Measurements from ENCODE around the gene PLPP3.

PLPP3 gene

DNA sequence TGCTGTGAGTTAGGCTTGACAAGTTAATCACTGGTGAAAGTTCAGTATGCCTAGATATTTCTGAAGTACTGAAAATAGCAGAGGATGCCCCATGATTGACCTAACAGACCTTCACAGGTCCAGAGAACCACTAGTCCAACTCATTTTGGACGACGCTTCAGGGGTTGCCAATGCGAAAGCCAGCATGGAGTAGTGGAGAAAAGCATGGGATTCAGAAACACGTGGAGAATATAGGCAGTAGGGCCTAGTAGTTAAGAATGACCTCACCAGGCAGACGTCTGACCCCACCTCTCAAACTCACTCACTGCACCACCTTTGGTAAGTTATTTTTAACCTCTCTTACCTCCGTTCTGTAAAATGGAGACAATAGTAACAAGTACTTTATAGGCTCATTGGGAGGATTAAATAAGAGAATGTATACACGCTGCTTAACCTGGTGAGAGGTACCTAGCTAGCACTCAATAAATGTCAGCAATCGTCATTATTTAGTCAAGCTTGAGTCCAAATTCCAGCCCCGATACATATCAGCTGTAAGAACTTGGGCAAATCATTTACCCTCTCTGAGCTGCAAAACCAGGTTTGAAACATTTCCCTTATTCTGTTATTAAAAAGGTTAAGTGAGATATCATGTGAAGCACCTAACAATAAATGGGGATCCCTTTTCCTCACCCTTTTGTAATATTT, 13.2 kb downstream of the PLPP3 start:
- TF ChIP-seq TAF1 (IDR thresholded peaks at IDR 0.05; ENCODE audit: borderline replicate concordance, insufficient read depth, low read length) (no peak), POLR2AphosphoS5 (IDR thresholded peaks at IDR 0.05; ENCODE audit: low read depth, low read length) (no peak), FOXP2 (optimal IDR thresholded peaks at IDR 0.05; ENCODE audit: borderline replicate concordance, extremely low read depth, extremely low read length, insufficient read depth) (no peak), SIN3A (IDR thresholded peaks at IDR 0.05; ENCODE audit: borderline replicate concordance, insufficient read depth, low read length) (no peak)
- TF ChIP-seq, protein P1, sequence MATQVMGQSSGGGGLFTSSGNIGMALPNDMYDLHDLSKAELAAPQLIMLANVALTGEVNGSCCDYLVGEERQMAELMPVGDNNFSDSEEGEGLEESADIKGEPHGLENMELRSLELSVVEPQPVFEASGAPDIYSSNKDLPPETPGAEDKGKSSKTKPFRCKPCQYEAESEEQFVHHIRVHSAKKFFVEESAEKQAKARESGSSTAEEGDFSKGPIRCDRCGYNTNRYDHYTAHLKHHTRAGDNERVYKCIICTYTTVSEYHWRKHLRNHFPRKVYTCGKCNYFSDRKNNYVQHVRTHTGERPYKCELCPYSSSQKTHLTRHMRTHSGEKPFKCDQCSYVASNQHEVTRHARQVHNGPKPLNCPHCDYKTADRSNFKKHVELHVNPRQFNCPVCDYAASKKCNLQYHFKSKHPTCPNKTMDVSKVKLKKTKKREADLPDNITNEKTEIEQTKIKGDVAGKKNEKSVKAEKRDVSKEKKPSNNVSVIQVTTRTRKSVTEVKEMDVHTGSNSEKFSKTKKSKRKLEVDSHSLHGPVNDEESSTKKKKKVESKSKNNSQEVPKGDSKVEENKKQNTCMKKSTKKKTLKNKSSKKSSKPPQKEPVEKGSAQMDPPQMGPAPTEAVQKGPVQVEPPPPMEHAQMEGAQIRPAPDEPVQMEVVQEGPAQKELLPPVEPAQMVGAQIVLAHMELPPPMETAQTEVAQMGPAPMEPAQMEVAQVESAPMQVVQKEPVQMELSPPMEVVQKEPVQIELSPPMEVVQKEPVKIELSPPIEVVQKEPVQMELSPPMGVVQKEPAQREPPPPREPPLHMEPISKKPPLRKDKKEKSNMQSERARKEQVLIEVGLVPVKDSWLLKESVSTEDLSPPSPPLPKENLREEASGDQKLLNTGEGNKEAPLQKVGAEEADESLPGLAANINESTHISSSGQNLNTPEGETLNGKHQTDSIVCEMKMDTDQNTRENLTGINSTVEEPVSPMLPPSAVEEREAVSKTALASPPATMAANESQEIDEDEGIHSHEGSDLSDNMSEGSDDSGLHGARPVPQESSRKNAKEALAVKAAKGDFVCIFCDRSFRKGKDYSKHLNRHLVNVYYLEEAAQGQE (IDR thresholded peaks at IDR 0.05; ENCODE audit: insufficient read depth in 1 of 2, low read depth in 2 of 2, low read length in 2 of 2) = no peak

DNA sequence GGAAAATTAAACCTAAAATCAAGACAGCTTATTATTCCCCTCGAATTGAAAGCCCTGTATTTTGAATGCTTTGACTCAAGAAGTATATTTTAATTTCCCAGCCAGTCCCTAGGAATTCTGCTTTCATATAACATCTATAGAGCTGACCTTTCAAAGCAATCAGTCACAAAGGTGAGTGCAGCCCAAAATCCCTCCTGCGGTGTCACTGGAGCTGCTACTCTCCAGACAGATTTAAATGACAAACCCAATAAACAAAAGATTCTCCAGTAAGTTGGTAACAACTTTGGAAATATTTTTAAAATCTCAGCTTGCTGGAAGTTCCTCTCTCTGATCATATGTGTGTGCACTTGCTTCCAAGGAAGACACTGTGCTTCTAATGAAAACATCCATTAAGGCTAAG, 14.7 kb downstream of the PLPP3 start:
- TF ChIP-seq FOXP2 (optimal IDR thresholded peaks at IDR 0.05; ENCODE audit: borderline replicate concordance, extremely low read depth, extremely low read length, insufficient read depth) = no peak
- no peak for TF ChIP-seq POLR2AphosphoS5 (IDR thresholded peaks at IDR 0.05; ENCODE audit: low read depth, low read length)
- TF ChIP-seq, protein P1 (IDR thresholded peaks at IDR 0.05; ENCODE audit: insufficient read depth in 1 of 2, low read depth in 2 of 2, low read length in 2 of 2) = no peak
- no peak for TF ChIP-seq SIN3A (IDR thresholded peaks at IDR 0.05; ENCODE audit: borderline replicate concordance, insufficient read depth, low read length)
- TF ChIP-seq TAF1 (IDR thresholded peaks at IDR 0.05; ENCODE audit: borderline replicate concordance, insufficient read depth, low read length) = no peak

DNA sequence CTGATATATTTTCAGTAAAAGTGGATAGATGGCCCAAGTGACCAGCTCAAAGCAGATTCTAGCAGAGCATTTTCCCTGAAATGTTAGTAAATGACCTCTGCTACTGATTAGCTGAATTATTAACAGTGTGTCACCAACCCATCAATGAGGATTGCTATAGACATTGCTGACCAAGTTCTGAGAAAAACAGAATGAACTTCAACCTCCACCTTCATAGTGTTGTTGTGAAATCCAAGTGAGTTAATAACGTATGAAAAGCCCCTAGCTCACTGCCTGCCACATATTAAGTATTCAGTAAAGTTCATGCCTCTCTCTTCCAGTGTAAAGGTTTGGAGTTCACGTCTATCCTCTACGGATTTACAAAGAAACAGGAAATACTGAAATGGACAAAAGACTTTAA, 15.8 kb downstream of the PLPP3 start:
- no peak for TF ChIP-seq FOXP2 (optimal IDR thresholded peaks at IDR 0.05; ENCODE audit: borderline replicate concordance, extremely low read depth, extremely low read length, insufficient read depth)
- TF ChIP-seq POLR2AphosphoS5 (IDR thresholded peaks at IDR 0.05; ENCODE audit: low read depth, low read length) = no peak
- no peak for TF ChIP-seq TAF1 (IDR thresholded peaks at IDR 0.05; ENCODE audit: borderline replicate concordance, insufficient read depth, low read length)
- TF ChIP-seq, protein P1 (IDR thresholded peaks at IDR 0.05; ENCODE audit: insufficient read depth in 1 of 2, low read depth in 2 of 2, low read length in 2 of 2) = no peak
- TF ChIP-seq SIN3A (IDR thresholded peaks at IDR 0.05; ENCODE audit: borderline replicate concordance, insufficient read depth, low read length) = no peak

DNA sequence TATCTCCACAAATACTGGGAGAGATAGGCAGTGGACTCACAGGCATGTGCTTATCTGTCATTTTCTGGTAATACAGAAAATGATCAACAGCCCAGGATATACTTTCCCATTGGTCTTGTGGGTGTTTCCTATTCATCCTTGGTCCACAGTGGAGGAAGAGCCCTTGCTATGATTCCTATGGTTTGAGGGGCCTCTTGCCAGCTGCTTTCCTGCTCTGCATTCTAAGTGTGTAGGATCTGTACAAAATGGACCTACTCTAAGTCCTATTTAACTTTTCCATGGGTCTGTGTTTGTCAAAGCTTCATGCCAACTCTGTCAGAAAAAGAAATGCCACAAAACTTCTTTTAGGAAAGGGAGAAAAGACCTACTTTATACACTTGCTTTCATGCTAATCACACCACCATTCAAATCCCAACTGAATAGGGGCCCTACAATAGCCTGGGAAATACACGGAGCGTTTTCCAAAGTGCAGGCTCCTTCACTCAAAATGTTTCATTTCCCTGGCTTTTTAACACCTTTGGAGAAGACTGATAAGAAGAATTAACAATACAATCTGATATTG, 16.4 kb downstream of the PLPP3 start:
- TF ChIP-seq POLR2AphosphoS5 (IDR thresholded peaks at IDR 0.05; ENCODE audit: low read depth, low read length) (no peak), SIN3A (IDR thresholded peaks at IDR 0.05; ENCODE audit: borderline replicate concordance, insufficient read depth, low read length) (no peak), TAF1 (IDR thresholded peaks at IDR 0.05; ENCODE audit: borderline replicate concordance, insufficient read depth, low read length) (no peak), FOXP2 (optimal IDR thresholded peaks at IDR 0.05; ENCODE audit: borderline replicate concordance, extremely low read depth, extremely low read length, insufficient read depth) (no peak)
- TF ChIP-seq, protein P1 (IDR thresholded peaks at IDR 0.05; ENCODE audit: insufficient read depth in 1 of 2, low read depth in 2 of 2, low read length in 2 of 2) = no peak

All from PFSK-1 (cell line).